Measurements from ENCODE around the gene CRLF2.
"Not testable (repeated sequence)": the region's sequence is repeated elsewhere in the genome, so short reads cannot be mapped to it uniquely, and the experiment has no call there.

The CRLF2 gene

DNA sequence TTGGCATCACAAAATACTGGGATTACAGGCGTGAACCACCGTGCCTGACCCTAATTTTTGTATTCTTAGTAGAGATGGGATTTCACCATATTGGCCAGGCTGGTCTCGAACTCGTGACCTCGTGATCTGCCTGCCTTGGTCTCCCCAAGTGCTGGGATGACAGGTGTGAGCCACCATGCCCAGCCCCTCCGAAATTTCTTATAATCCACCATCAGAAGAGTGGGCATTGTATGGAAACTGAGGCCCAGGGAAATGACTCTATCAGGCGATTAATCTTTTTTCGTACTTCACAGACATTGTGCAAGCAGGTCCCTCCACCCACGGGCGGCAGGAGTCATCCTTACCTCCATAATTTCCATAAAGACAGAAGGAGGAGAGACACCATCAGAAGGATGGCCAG is 16.0 kb downstream of the CRLF2 start:
- Mint-ChIP-seq H3K9me3 (no peaks in the 10 kb centered on the region), H3K4me3 (no peak overlapping the region), H3K27me3 (no peaks in the 10 kb centered on the region), H3K36me3 (no peaks in the 10 kb centered on the region), H3K27ac (no peak overlapping the region), H3K4me1 (no peaks in the 10 kb centered on the region)
- DNase-seq (no peak), ATAC-seq (replicated peaks) (no peak)

DNA sequence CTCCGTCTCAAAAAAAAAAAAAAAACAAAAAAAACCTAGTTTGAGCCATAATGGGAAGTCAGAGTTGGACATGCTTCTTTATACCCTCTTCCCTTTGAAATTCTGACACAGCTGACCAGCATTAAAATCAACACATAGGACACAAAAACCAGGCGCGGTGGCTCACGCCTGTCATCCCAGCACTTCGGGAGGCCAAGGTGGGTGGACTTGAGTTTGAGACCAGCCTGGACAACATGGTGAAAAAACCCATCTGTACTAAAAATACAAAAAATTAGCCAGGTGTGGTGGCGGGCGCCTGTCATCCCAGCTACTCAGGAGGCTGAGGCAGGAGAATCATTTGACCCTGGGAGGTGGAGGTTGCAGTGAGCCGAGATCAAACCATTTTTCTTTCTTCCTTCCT is 20.3 kb downstream of the CRLF2 start:
- not testable (repeated sequence) for H3K36me3 Mint-ChIP-seq; H3K9me3 Mint-ChIP-seq; H3K27ac Mint-ChIP-seq; H3K27me3 Mint-ChIP-seq; H3K4me1 Mint-ChIP-seq; DNase-seq; ATAC-seq (replicated peaks); H3K4me3 Mint-ChIP-seq

DNA sequence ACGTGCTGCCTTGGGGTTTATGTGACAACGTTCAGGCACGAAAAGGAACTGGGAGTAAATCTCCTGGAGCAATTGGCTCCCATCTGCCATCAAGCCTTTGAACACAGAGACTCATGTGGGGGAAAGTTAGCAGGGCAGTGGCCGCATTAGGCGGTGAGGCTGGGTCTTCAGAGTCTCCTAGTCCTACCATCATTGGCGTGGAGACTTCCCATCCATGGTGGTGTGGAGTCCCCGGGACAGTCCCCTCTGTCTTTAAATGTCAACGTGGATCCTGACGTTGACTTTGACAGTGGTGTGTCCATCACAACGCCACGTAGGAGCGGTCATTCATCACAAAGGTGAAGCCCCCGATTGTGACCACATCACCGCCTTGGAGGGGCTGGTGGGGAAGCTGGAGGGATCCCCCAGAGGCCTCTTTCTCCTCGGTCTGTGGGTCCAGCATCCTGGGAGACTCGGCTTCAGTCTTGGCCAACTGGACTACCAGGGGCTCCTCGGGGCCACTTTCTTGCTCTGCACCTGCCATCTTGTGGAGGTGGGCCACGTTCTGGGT is 21.8 kb downstream of the CRLF2 start:
- Mint-ChIP-seq H3K4me3 (no peak overlapping the region), H3K27ac (no peak overlapping the region), H3K9me3 (no peaks in the 10 kb centered on the region), H3K27me3 (no peaks in the 10 kb centered on the region), H3K36me3 (no peaks in the 10 kb centered on the region), H3K4me1 (no peaks in the 10 kb centered on the region)
- no peak for DNase-seq
- no peak for ATAC-seq (replicated peaks)

DNA sequence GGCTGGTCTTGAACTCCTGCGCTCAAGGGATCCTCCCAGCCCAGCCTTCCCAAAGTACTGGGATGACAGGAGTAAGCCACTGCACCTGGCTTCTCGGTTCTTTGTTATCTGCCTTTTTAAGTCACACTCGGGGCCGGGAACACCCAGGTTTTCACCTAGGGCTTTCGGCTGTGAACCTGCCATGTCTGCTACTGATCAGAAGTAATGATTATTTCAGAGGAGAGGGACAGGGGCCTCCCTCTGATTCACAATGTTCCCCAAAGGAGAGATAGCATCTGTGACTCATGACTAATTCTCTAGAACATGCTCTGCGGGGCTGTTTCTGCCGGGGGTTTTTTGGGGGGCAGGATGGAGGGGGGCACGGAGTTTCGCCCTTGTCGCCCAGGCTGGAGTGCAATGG is 26.9 kb downstream of the CRLF2 start:
- Mint-ChIP-seq H3K27me3 (peaks cover 0 to 5% of the 10 kb centered on the region in 2 donors), H3K9me3 (no peaks in the 10 kb centered on the region), H3K36me3 (no peaks in the 10 kb centered on the region), H3K27ac (no peak overlapping the region), H3K4me1 (no peaks in the 10 kb centered on the region), H3K4me3 (no peak overlapping the region)
- DNase-seq: no peak
- ATAC-seq (replicated peaks): no peak

DNA sequence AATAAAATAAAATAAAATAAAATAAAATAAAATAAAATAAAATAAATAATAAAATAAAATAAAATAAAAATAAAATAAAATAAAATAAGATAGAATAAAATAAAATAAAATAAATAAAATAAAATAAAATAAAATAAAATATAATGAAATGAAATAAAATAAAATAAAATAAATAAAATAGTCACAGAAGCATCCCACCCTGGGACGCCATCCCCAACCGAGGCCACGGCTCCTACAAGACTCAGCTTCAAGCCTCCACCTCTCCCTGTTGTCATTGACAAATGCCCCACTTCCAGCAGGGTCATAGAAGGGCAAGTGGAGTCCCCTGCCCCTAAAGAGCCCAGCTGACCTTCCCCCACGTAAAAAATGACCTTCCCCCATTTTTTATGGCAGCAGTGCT is 30.2 kb downstream of the CRLF2 start:
- no peak overlapping the region for H3K27ac Mint-ChIP-seq
- H3K9me3 Mint-ChIP-seq: no peaks in the 10 kb centered on the region
- H3K4me1 Mint-ChIP-seq: no peaks in the 10 kb centered on the region
- DNase-seq: no peak
- H3K4me3 Mint-ChIP-seq: no peak overlapping the region
- H3K36me3 Mint-ChIP-seq: no peaks in the 10 kb centered on the region
- peaks cover 0 to 5% of the 10 kb centered on the region in 2 donors for H3K27me3 Mint-ChIP-seq
- no peak for ATAC-seq (replicated peaks)

DNA sequence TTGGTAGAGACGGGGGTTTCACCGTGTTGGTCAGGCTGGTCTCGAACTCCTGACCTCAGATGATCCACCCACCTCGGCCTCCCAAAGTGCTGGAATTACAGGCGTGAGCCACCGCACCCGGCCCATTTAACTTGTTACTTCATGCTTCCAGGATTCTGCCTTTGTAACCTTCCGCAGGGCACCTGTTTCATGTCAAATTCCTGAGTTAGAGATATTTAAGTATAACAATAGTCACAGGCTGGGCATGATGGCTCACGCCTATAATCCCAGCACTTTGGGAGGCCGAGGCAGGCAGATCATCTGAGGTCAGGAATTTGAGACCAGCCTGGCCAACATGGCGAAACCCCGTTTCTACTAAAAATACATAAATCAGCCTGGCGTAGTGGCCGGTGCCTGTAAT is 30.8 kb downstream of the CRLF2 start:
- not testable (repeated sequence) for H3K4me1 Mint-ChIP-seq; H3K4me3 Mint-ChIP-seq; H3K36me3 Mint-ChIP-seq; DNase-seq; H3K27ac Mint-ChIP-seq; ATAC-seq (replicated peaks); H3K27me3 Mint-ChIP-seq; H3K9me3 Mint-ChIP-seq

DNA sequence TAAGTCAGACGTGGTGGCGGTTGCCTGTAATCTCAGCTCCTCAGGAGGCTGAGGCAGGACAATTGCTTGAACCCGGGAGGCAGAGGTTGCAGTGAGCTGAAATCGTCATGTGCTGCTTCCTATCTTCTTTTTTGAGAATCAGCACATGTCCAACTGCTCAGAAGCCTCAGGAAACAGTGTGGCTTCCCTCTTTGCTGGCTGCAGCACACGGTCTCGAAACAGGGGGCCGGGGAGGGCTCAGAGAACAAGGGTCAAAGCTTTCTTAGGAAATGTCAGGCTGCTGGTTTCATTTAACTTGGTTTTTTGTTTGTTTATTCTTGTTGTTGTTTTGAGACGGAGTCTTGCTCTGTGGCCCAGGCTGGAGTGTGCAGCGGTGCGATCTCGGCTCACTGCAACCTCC is 31.3 kb downstream of the CRLF2 start:
- ATAC-seq (replicated peaks) (no peak), DNase-seq (no peak)
- Mint-ChIP-seq H3K27me3 (peaks cover 0 to 5% of the 10 kb centered on the region in 2 donors), H3K27ac (no peak overlapping the region), H3K9me3 (no peaks in the 10 kb centered on the region), H3K4me3 (no peak overlapping the region), H3K36me3 (no peaks in the 10 kb centered on the region), H3K4me1 (no peaks in the 10 kb centered on the region)

DNA sequence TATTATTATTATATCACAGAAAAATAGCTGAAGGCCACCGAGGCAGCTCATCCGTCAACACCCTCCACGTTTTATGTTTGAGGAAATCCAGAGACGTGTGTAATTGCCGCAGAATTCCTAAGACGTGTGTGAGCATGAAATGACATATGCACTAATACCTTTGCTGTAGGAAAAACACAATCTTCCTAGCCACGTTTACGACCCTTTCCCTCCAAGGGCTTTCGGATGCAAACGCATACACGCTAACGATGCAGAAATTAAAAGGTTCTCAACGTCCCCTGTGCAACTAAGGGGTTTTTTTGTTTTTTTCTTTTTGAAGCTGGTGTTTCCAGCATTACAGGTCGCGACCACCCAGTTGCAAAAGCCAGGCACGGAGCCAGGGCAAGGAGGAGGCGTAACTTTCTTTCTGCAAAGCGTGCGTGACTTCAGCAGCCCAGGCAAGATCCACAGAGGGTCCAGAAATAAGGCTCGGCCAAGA is 33.8 kb downstream of the CRLF2 start:
- no peak for ATAC-seq (replicated peaks)
- H3K27me3 Mint-ChIP-seq: peaks cover 0 to 5% of the 10 kb centered on the region in 2 donors
- H3K9me3 Mint-ChIP-seq: no peaks in the 10 kb centered on the region
- no peaks in the 10 kb centered on the region for H3K4me1 Mint-ChIP-seq
- H3K27ac Mint-ChIP-seq: no peak overlapping the region
- no peak for DNase-seq
- no peak overlapping the region for H3K4me3 Mint-ChIP-seq
- no peaks in the 10 kb centered on the region for H3K36me3 Mint-ChIP-seq

DNA sequence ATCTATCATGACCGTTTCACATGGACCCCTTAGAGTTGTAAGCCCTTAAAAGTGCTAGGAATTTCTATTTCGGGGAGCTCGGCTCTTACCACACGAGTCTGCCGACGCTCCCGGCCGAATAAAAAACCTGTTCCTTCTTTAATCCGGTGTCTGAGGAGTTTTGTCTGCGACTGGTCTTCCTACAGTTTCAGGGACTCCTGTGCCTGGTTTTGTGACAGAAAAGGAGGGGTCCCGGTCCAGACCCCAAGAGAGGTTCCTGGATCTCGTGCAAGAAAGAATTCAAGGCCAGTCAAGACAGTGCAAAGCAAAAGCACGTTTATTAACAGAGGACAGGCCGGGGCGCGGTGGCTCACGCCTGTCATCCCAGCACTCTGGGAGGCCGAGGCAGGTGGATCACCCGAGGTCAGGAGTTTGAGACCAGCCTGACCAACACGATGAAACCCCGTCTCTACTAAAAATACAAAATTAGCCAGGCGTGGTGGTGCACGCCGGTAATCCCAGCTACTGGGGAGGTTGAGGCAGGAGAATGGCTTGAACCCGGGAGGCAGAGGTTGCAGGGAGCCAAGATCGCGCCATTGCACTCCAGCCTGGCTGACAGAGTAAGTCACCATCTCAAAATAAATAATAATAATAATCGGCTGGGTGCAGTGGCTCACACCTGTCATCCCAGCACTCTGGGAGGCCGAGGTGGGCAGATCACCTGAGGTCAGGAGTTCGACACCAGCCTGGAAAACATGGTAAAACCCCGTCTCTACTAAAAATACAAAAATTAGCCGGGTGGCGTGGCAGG is 35.7 kb downstream of the CRLF2 start:
- ATAC-seq (replicated peaks); H3K36me3 Mint-ChIP-seq; H3K9me3 Mint-ChIP-seq; H3K4me1 Mint-ChIP-seq; H3K4me3 Mint-ChIP-seq; DNase-seq; H3K27me3 Mint-ChIP-seq: not testable (repeated sequence)
- peak overlapping the region; percentile 51 for H3K27ac Mint-ChIP-seq

DNA sequence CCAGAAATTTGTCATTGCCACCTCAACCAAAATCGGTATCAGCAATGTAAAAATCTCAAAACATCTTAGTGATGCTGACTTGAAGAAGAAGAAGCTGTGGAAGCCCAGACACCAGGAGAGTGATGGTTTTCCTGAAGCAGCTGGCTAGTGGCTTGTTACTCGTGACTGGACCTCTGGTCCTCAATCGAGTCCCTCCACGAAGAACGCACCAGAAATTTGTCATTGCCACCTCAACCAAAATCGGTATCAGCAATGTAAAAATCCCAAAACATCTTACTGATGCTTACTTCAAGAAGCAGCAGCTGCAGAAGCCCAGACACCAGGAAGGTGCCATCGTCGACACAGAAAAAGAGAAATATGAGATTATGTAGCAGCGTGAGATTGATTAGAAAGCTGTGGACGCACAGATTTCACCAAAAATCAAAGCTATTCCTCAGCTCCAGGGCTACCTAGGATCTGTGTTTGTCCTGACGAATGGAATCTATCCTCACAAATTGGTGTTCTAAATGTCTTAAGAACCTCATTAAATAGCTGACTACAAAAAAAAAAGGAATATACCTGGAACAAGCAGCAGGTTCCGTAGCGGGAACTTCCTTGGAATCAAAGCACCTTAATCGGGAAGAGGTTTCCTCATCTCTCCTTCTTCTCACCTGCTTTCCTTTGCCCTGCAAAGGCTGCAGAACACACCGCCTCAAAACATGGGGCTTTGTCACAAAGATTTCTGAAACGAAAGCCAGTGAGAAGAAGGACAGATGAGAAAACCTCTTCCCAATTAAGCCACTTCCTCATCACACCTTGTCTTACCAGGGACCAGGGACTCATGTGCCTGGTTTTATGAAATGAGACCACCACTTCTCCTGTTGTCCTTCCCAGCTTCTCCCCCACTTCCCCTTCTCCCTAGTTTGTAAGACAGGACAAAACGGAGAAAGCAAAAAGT is 37.6 kb downstream of the CRLF2 start:
- not testable (repeated sequence) for H3K27ac Mint-ChIP-seq, H3K27me3 Mint-ChIP-seq, H3K4me3 Mint-ChIP-seq, H3K9me3 Mint-ChIP-seq, DNase-seq, H3K36me3 Mint-ChIP-seq, H3K4me1 Mint-ChIP-seq
- ATAC-seq (replicated peaks): peak in 1 of 2 donors; percentile 41

DNA sequence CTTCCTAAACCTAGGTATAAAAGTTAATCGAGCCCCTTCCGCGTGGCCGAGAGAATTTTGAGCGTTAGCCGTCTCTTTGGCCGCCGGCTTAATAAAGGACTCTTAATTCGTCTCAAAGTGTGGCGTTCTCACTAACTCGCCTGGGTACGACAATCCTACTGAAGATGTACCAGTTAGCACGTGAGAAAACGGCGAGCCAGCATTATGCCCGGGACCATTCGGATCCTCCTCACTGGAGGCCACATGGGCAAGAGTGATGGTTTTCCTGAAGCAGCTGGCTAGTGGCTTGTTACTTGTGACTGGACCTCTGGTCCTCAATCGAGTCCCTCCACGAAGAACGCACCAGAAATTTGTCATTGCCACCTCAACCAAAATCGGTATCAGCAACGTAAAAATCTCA is 39.0 kb downstream of the CRLF2 start:
- not testable (repeated sequence) for ATAC-seq (replicated peaks); H3K9me3 Mint-ChIP-seq; H3K27me3 Mint-ChIP-seq; H3K4me1 Mint-ChIP-seq; H3K27ac Mint-ChIP-seq; H3K4me3 Mint-ChIP-seq; DNase-seq; H3K36me3 Mint-ChIP-seq

DNA sequence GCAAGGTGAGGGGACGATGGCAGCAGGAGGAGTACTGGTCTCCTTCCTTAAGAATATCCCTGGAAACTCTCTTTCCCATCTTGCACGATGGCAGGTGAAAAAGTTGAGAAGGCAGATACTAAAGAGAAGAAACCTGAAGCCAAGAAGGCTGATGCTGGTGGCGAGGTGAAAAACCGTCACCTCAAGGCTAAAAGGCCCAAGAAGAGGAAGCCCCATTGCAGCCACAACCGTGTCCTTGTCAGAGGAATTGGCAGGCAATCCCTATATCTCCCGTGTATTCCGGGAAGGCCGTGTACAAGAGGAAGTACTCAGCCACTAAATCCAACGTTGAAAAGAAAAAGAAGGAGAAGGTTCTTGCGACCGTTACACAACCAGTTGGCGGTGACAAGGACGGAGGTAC is 40.0 kb downstream of the CRLF2 start:
- DNase-seq: no peak
- no peaks in the 10 kb centered on the region for H3K36me3 Mint-ChIP-seq
- no peak overlapping the region for H3K27ac Mint-ChIP-seq
- no peaks in the 10 kb centered on the region for H3K4me1 Mint-ChIP-seq
- H3K4me3 Mint-ChIP-seq: no peak overlapping the region
- H3K27me3 Mint-ChIP-seq: peaks cover 9 to 10% of the 10 kb centered on the region in 2 donors
- ATAC-seq (replicated peaks): no peak
- no peaks in the 10 kb centered on the region for H3K9me3 Mint-ChIP-seq

DNA sequence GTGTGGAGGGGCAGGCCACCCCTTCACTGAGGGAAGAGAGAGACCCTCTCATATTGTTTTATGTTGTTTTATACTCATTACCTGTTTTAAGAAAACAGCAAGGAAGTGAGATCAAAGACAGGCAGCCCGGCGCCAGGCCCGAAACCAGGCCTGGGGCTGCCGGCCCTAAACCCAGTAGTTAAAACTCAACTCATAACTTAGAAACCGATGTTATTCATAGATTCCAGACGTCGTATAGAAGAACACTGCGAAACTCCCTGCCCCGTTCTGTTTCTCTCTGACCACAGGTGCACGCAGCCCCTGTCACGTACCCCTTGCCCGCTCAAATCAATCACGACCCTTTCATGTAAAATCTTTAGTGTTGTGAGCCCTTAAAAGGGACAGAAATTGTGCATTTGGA is 40.5 kb downstream of the CRLF2 start:
- not testable (repeated sequence) for H3K9me3 Mint-ChIP-seq; H3K27ac Mint-ChIP-seq; DNase-seq; H3K27me3 Mint-ChIP-seq; H3K36me3 Mint-ChIP-seq; ATAC-seq (replicated peaks); H3K4me3 Mint-ChIP-seq; H3K4me1 Mint-ChIP-seq

DNA sequence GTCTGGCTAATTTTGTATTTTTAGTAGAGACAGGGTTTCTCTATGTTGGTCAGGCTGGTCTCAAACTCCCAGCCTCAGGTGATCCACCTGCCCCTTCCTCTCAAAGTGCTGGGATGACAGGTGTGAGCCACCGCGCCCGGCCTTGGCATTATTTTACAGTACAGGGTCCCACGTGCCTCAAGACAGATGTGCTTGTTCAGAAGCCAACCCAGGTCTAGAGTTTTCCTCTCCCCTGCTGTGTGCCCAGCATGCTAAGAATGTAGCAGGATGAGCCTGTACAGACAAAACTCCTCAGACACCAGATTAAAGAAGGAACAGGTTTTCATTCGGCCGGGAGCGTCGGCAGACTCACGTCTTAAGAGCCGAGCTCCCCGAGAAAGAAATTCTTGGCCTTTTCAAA is 42.2 kb downstream of the CRLF2 start:
- peak in 1 of 2 donors; percentile 14 for ATAC-seq (replicated peaks)
- H3K4me3 Mint-ChIP-seq: no peak overlapping the region
- H3K36me3 Mint-ChIP-seq: no peaks in the 10 kb centered on the region
- H3K9me3 Mint-ChIP-seq: no peaks in the 10 kb centered on the region
- H3K27ac Mint-ChIP-seq: no peak overlapping the region
- H3K4me1 Mint-ChIP-seq: peaks cover 0 to 2% of the 10 kb centered on the region in 2 donors
- no peak for DNase-seq
- H3K27me3 Mint-ChIP-seq: peaks cover 9 to 13% of the 10 kb centered on the region in 2 donors
